Panc1 (cell line): ENCODE results near the gene FHIT. TPM values are rescaled to one million over a fixed set of nuclear protein-coding genes. Genes with fewer than 3 reads are reported as not detected.

ENCODE experiments used
- ATAC-seq: fragments of 200-7000 bp; cut with Tn5 transposase; 2 replicates; pipeline ENCODE4 v1.9.1; 2020; ENCODE audit warnings: mild to moderate bottlenecking, moderate library complexity
- BruUV-seq: library from RNA; stranded (reverse); fragments of 400-500 nt; replicated peaks from 2 replicates; lab custom pipeline; 2021; lab: Mats Ljungman, UMichigan
- CTCF ChIA-PET: fragments of 300-600 bp; sonication (Branson Sonifier 250); formaldehyde crosslinking; loops from one replicate; lab custom pipeline; 2022; ENCODE audit warnings: antibody characterized with exemption; lab: Charles Lee
- POLR2A ChIA-PET: fragments of 300-600 bp; sonication (Branson Sonifier 250); formaldehyde crosslinking; loops from one replicate; lab custom pipeline; 2022; ENCODE audit warnings: antibody characterized with exemption; lab: Charles Lee
- DNase-seq: peaks from one replicate; pipeline ENCODE4 v3.0.0-alpha.2; 2010; ENCODE audit warnings: low read depth, low spot score
- H3K27ac ChIP-seq: 2 replicates; pipeline ENCODE4 v1.5.1; 2011; ENCODE audit warnings: mild to moderate bottlenecking, low read length, inconsistent platforms
- H3K27me3 ChIP-seq: fragments of 200-500 bp; sonication (Bioruptor generic); 2 replicates; pipeline ENCODE4 v1.6.0; 2014; ENCODE audit warnings: low read length, inconsistent platforms; ENCODE audit not compliant: control insufficient read depth, insufficient read depth
- H3K36me3 ChIP-seq: fragments of 200-500 bp; sonication (Bioruptor generic); 2 replicates; pipeline ENCODE4 v1.5.1; 2014; ENCODE audit warnings: inconsistent platforms, mild to moderate bottlenecking, low read length, moderate library complexity; ENCODE audit not compliant: control insufficient read depth, insufficient read depth
- H3K4me1 ChIP-seq: 2 replicates; pipeline ENCODE4 v1.5.1; 2011; ENCODE audit warnings: inconsistent platforms, mild to moderate bottlenecking, low read length, moderate library complexity; ENCODE audit not compliant: control insufficient read depth, insufficient read depth
- H3K4me3 ChIP-seq, 2 experiments: 2 replicates each; pipeline ENCODE4 v1.5.1; 2011 to 2012; ENCODE audit warnings: low read depth in 2 of 2, low read length in 2 of 2, mild to moderate bottlenecking in 2 of 2, inconsistent platforms in 1 of 2, moderate library complexity in 1 of 2
- H3K9me3 ChIP-seq: fragments of 200-500 bp; sonication (Bioruptor generic); 2 replicates; pipeline ENCODE4 v1.5.1; 2014; ENCODE audit warnings: low read depth, mild to moderate bottlenecking, inconsistent platforms, low read length, moderate library complexity; ENCODE audit not compliant: control insufficient read depth, insufficient read depth
- POLR2AphosphoS5 ChIP-seq: IDR thresholded peaks from 2 replicates; pipeline ENCODE4 v1.6.1; 2012; ENCODE audit warnings: mild to moderate bottlenecking, low read depth, low read length, moderate library complexity
- SIN3A ChIP-seq: IDR thresholded peaks from 2 replicates; pipeline ENCODE4 v1.6.1; 2012; ENCODE audit warnings: low read depth, mild to moderate bottlenecking, low read length, moderate library complexity, borderline replicate concordance; ENCODE audit not compliant: insufficient read depth
- TCF7L2 ChIP-seq: IDR thresholded peaks from 2 replicates; pipeline ENCODE4 v1.6.1; 2011; ENCODE audit warnings: mild to moderate bottlenecking, low read depth, low read length, inconsistent platforms
- in situ Hi-C: cut with HindIII; loops from 2 replicates; pipeline ENCODE4 v1.10.0; 2016; ENCODE audit warnings: low sequenced_read_pairs, low pct_unique_long_range_greater_than_20kb
- intact Hi-C: fragments of 100-400 bp; cut with micrococcal nuclease; formaldehyde crosslinking; loops from one replicate; pipeline ENCODE4 v1.10.0; 2022; ENCODE audit not compliant: unreplicated experiment
- total RNA-seq: library from RNA; stranded (reverse); gene quantifications from one replicate; pipeline ENCODE4 v1.2.1, GENCODE V29; 2021; ENCODE audit not compliant: unreplicated experiment
- TF ChIP-seq, protein P1 (sequence below): fragments of 450-650 bp; IDR thresholded peaks from 2 replicates; pipeline ENCODE4 v1.5.1; 2017; ENCODE audit warnings: mild to moderate bottlenecking
- TF ChIP-seq, protein P2 (sequence below), 2 experiments: IDR thresholded peaks; 2 replicates each; pipeline ENCODE4 v1.6.1; 2011 to 2012; ENCODE audit warnings: low read depth in 2 of 2, control low read depth in 1 of 2, low read length in 1 of 2, mild to moderate bottlenecking in 1 of 2, moderate library complexity in 1 of 2; ENCODE audit not compliant: insufficient read depth in 1 of 2

Gene FHIT
- total RNA-seq, 1 experiment from 2014 or later, result 2.2 TPM

DNA sequence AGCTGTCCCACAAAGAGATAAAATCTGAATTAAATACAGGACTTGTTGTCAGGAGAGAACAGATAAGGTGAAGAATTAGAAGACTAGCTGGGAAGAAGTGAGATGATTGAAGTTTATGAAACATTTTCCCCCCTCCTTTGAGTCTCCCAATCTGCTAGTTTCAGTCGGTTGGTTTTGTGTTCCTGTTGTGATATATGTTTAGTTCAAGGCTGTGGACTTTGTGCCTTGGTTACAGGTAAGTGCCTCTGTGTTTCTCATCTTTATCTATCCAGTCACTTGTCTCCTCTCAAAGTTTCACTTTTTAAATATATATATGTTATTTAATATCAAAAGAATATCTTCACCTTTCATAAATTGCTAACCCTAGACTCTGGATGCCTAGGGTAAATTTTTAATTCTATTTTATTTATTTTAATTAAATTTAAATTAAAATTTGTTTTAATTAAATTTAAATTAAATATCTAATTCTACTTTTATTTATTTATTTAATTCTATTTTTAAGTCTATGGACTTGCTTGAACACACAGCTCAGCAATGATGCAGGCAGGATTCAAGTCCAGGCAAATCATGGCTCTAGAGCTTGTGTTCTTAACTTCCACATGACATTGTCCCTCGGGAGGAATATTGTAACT lies 190.0 kb downstream of the FHIT start:
- no peak for ATAC-seq

DNA sequence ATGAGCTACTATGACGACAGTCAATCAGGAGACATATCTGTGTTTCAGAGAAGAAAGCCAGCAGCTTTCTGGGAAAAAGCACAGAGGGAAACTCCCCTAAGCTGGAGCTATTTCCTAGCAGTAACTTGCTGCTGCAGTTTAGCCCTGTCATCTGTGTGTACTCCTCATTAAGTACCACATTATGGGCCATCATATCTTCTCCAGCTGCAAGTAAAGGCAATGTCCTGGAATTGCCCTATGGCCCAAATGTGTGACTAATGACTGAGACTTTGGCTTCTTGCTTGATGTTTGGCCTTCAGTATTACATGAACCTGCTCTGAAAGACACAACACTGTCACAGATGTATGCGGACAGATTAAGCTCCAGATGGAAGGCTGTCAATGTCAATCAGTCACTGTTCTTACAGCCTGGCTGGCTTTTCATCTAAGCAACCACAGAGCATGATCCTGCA lies 190.8 kb downstream of the FHIT start:
- ATAC-seq (no peak), DNase-seq (no peak)
- intact Hi-C loops, result no loop called here
- TF ChIP-seq, protein P1, sequence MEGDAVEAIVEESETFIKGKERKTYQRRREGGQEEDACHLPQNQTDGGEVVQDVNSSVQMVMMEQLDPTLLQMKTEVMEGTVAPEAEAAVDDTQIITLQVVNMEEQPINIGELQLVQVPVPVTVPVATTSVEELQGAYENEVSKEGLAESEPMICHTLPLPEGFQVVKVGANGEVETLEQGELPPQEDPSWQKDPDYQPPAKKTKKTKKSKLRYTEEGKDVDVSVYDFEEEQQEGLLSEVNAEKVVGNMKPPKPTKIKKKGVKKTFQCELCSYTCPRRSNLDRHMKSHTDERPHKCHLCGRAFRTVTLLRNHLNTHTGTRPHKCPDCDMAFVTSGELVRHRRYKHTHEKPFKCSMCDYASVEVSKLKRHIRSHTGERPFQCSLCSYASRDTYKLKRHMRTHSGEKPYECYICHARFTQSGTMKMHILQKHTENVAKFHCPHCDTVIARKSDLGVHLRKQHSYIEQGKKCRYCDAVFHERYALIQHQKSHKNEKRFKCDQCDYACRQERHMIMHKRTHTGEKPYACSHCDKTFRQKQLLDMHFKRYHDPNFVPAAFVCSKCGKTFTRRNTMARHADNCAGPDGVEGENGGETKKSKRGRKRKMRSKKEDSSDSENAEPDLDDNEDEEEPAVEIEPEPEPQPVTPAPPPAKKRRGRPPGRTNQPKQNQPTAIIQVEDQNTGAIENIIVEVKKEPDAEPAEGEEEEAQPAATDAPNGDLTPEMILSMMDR, result no peak
- TF ChIP-seq, protein P2, sequence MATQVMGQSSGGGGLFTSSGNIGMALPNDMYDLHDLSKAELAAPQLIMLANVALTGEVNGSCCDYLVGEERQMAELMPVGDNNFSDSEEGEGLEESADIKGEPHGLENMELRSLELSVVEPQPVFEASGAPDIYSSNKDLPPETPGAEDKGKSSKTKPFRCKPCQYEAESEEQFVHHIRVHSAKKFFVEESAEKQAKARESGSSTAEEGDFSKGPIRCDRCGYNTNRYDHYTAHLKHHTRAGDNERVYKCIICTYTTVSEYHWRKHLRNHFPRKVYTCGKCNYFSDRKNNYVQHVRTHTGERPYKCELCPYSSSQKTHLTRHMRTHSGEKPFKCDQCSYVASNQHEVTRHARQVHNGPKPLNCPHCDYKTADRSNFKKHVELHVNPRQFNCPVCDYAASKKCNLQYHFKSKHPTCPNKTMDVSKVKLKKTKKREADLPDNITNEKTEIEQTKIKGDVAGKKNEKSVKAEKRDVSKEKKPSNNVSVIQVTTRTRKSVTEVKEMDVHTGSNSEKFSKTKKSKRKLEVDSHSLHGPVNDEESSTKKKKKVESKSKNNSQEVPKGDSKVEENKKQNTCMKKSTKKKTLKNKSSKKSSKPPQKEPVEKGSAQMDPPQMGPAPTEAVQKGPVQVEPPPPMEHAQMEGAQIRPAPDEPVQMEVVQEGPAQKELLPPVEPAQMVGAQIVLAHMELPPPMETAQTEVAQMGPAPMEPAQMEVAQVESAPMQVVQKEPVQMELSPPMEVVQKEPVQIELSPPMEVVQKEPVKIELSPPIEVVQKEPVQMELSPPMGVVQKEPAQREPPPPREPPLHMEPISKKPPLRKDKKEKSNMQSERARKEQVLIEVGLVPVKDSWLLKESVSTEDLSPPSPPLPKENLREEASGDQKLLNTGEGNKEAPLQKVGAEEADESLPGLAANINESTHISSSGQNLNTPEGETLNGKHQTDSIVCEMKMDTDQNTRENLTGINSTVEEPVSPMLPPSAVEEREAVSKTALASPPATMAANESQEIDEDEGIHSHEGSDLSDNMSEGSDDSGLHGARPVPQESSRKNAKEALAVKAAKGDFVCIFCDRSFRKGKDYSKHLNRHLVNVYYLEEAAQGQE (IDR thresholded peaks at IDR 0.05; ENCODE audit: insufficient read depth in 1 of 2, low read depth in 2 of 2, low read length in 1 of 2), result no peak
- TF ChIP-seq POLR2AphosphoS5, result no peak
- no peak for TF ChIP-seq TCF7L2
- TF ChIP-seq SIN3A, result no peak
- in situ Hi-C loops, result no loop called here
- CTCF ChIA-PET, result no interaction called here
- no peak overlapping the region for H3K27ac ChIP-seq
- H3K4me3 ChIP-seq, result no peak overlapping the region
- no peaks in the 10 kb centered on the region for H3K36me3 ChIP-seq
- BruUV-seq, result no TSS peak
- H3K4me1 ChIP-seq, result no peaks in the 10 kb centered on the region
- no peaks in the 10 kb centered on the region for H3K27me3 ChIP-seq
- no peaks in the 10 kb centered on the region for H3K9me3 ChIP-seq
- POLR2A ChIA-PET, result no interaction called here

More for the DNA sequence above, 190.0 kb downstream of the FHIT start:
- Histone ChIP-seq H3K36me3 (no peaks in the 10 kb centered on the region), H3K27me3 (no peaks in the 10 kb centered on the region), H3K9me3 (no peaks in the 10 kb centered on the region), H3K4me1 (no peaks in the 10 kb centered on the region), H3K27ac (no peak overlapping the region), H3K4me3 (no peak overlapping the region)
- ChIA-PET POLR2A (no interaction called here), CTCF (no interaction called here)
- intact Hi-C loops (no loop called here), in situ Hi-C loops (no loop called here)
- no TSS peak for BruUV-seq
- TF ChIP-seq POLR2AphosphoS5, result no peak
- no peak for DNase-seq

DNA sequence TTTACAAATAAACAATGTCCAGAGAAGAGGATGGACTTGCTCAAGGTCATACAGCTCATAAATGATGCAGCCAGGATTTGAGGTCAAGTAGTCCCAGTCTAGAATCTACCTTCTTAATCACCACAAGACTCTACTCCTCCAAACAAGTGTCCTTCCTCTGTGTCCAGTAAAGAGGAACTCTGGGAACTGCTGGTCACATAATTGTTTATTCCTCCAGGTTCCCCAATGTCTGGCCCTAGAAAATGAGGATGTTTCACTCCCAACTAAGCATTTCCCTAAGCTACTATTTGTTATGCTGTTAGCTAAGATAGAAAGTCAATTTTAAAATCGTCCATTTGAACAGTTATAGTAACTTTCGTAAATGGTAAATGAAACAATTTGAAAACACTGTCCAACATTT lies 192.4 kb downstream of the FHIT start:
- TF ChIP-seq, protein P1, result no peak
- TF ChIP-seq, protein P2 (IDR thresholded peaks at IDR 0.05; ENCODE audit: insufficient read depth in 1 of 2, low read depth in 2 of 2, low read length in 1 of 2), result no peak
- TF ChIP-seq POLR2AphosphoS5, result no peak
- no peak for TF ChIP-seq SIN3A
- no peak for TF ChIP-seq TCF7L2
- in situ Hi-C loops, result no loop called here
- ChIA-PET POLR2A (no interaction called here), CTCF (no interaction called here)
- no TSS peak for BruUV-seq
- ATAC-seq (no peak), DNase-seq (no peak)
- Histone ChIP-seq H3K9me3 (no peaks in the 10 kb centered on the region), H3K36me3 (no peaks in the 10 kb centered on the region), H3K4me3 (no peak overlapping the region), H3K27me3 (no peaks in the 10 kb centered on the region), H3K4me1 (no peaks in the 10 kb centered on the region), H3K27ac (no peak overlapping the region)
- intact Hi-C loops, result no loop called here
